Ascending aorta (tissue), 2 donors: Measurements from ENCODE around the gene NADSYN1. TPM values are rescaled to one million over a fixed set of nuclear protein-coding genes. Genes with fewer than 3 reads are reported as not detected.
A peak's percentile ranks its signal among the peaks of the same experiment; 100 is the strongest.

Source experiments
- DNase-seq, 2 donors: peaks; one replicate each; pipeline ENCODE4 v3.0.0-alpha.2; 2019; ENCODE audit warnings: low spot score in 2 of 2
- H3K27ac ChIP-seq, 2 donors: fragments of 200-600 bp; sonication (generic); one replicate each; pipeline ENCODE4 v1.5.1; 2016 to 2017; ENCODE audit warnings: mild to moderate bottlenecking in 1 of 2
- H3K27me3 ChIP-seq: fragments of 200-600 bp; sonication (generic); one replicate; pipeline ENCODE4 v1.5.1; 2017
- H3K36me3 ChIP-seq, 2 donors: fragments of 200-600 bp; sonication (generic); one replicate each; pipeline ENCODE4 v1.5.1; 2016
- H3K4me1 ChIP-seq, 2 donors: fragments of 200-600 bp; sonication (generic); one replicate each; pipeline ENCODE4 v1.5.1; 2016 to 2017; ENCODE audit warnings: mild to moderate bottlenecking in 1 of 2
- H3K4me3 ChIP-seq, 2 donors: fragments of 200-600 bp; sonication (generic); one replicate each; pipeline ENCODE4 v1.5.1; 2016 to 2017; ENCODE audit warnings: mild to moderate bottlenecking in 1 of 2
- H3K9me3 ChIP-seq, 2 donors: fragments of 200-600 bp; sonication (generic); one replicate each; pipeline ENCODE4 v1.5.1; 2016
- intact Hi-C: fragments of 100-400 bp; cut with DNase I; formaldehyde crosslinking; loops from one replicate; pipeline ENCODE4 v1.15.1; 2023
- total RNA-seq: library from RNA; depleted of rRNA; stranded (reverse); fragments of >200 nt; gene quantifications from one replicate; pipeline ENCODE4 v1.1.0, GENCODE V29; 2016
- TF ChIP-seq, protein P1 (sequence below), 3 experiments: fragments of 200-600 bp in 2 of 3; fragments of 450-650 bp in 1 of 3; sonication (generic) in 2 of 3; IDR thresholded peaks; one replicate each; pipeline ENCODE4 v1.5.1; 2016 to 2019; ENCODE audit warnings: antibody characterized with exemption in 3 of 3, mild to moderate bottlenecking in 1 of 3, moderate library complexity in 1 of 3

The NADSYN1 gene
- total RNA-seq = 33.3 TPM

DNA sequence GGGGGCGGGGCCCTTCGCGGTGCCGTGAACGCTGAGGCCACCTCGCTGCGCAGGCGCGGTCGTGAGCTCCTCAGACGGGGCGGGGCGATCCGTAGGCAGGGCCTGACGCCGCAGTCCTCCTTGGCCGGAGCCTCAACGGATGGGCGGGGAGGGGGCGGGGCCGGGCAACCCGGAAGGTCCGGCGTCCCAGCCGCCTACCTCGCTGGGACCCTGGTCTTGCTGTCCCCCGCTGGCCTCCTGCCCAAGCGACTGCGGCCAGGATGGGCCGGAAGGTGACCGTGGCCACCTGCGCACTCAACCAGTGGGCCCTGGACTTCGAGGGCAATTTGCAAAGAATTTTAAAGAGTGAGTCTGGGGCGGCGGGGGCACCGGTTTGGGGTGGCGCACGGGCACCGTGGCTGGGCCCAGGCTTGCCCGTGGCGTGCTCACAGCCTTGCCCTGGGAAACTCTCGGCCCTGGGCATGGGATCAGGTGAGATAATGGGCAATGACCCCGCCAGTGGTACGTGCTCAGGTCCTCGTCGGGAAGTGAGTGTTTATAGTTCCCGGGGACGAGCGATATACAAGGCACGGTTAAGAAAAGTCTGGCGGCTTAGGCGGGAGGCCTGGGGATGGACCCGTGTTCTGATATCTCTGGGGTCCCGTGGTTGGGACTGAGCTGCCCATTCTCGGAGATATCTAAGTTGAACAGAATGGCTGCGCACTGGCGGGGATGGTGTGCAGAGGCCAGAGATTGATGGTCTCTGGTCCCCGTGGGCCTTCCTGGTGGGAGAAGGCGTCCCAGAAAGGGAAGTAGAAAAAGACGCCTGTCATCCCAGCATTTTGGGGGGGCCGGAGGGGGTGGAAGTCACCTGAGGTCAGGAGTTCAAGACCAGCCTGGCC is at the start of gene NADSYN1:
Gene NADSYN1, plus strand, starts transcription at position 167 of the 881 bp plus-strand sequence. Its CDS starts 94 bp downstream, at position 261.
- H3K27ac ChIP-seq = peak within 1 kb of the TSS; percentile 74 to 84
- peak within 1 kb of the TSS; percentile 68 to 86 for H3K4me3 ChIP-seq
- TF ChIP-seq, protein P1, sequence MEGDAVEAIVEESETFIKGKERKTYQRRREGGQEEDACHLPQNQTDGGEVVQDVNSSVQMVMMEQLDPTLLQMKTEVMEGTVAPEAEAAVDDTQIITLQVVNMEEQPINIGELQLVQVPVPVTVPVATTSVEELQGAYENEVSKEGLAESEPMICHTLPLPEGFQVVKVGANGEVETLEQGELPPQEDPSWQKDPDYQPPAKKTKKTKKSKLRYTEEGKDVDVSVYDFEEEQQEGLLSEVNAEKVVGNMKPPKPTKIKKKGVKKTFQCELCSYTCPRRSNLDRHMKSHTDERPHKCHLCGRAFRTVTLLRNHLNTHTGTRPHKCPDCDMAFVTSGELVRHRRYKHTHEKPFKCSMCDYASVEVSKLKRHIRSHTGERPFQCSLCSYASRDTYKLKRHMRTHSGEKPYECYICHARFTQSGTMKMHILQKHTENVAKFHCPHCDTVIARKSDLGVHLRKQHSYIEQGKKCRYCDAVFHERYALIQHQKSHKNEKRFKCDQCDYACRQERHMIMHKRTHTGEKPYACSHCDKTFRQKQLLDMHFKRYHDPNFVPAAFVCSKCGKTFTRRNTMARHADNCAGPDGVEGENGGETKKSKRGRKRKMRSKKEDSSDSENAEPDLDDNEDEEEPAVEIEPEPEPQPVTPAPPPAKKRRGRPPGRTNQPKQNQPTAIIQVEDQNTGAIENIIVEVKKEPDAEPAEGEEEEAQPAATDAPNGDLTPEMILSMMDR (IDR thresholded peaks at IDR 0.05) = no peak
- intact Hi-C loops = loop anchor here (10.0 kb wide), 2 partner anchors 482 to 772 kb away; partner anchors contain the start of gene INPPL1
- peaks cover 31 to 35% of the 10 kb centered on the region in 2 donors for H3K36me3 ChIP-seq
- H3K27me3 ChIP-seq = no peaks in the 10 kb centered on the region
- H3K9me3 ChIP-seq = no peaks in the 10 kb centered on the region
- peak; percentile 83 to 97 for DNase-seq
- H3K4me1 ChIP-seq = peaks cover 3 to 23% of the 10 kb centered on the region in 2 donors

DNA sequence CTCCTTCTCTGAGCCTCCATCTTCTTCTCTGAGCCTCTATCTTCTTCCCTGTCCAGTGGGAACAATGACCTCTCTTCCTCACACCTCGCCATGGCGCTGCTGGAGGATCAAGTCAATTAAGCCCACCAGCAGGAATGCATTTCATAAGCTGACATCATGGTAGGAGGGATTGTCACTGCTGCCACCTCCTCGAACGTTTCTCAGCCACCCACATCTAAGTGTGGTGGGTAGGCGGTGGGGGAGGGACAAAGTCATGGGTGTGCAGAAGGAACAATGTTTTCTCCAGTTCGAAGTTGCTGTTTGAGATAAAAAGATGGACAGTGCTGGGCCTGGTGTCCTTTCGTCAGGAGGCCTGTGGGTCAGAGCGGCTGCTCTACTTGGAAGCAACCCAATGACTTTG is 48.8 kb upstream of the NADSYN1 start:
- intact Hi-C loops = no loop called here
- TF ChIP-seq, protein P1 (IDR thresholded peaks at IDR 0.05) = no peak
- no peaks in the 10 kb centered on the region for H3K36me3 ChIP-seq
- H3K27ac ChIP-seq = no peak overlapping the region
- DNase-seq = no peak
- H3K4me1 ChIP-seq = no peaks in the 10 kb centered on the region
- no peaks in the 10 kb centered on the region for H3K9me3 ChIP-seq
- no peaks in the 10 kb centered on the region for H3K27me3 ChIP-seq
- H3K4me3 ChIP-seq = no peak overlapping the region

DNA sequence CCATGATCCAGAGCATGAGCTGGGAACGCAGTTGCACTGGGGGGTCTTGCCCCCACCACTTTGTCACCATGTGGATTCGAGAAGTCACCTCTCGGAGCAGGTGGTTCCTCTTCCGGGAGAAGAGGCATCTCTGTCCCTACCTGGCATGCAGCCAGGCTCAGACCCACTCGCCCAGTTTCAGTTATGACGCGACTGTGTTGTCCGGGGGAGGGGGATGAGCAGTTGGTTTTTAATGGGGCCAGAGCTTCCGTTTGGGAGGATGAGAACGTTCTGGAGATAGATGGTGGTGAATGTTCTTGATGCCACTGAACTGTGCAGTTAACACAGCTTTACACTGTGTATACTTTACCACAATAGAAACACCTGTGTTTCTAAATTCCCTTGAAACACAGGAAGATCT is 46.3 kb upstream of the NADSYN1 start:
- no peak overlapping the region for H3K4me3 ChIP-seq
- no peaks in the 10 kb centered on the region for H3K4me1 ChIP-seq
- intact Hi-C loops = no loop called here
- no peaks in the 10 kb centered on the region for H3K36me3 ChIP-seq
- no peak for DNase-seq
- H3K9me3 ChIP-seq = no peaks in the 10 kb centered on the region
- H3K27me3 ChIP-seq = no peaks in the 10 kb centered on the region
- TF ChIP-seq, protein P1 (IDR thresholded peaks at IDR 0.05) = no peak
- H3K27ac ChIP-seq = no peak overlapping the region

DNA sequence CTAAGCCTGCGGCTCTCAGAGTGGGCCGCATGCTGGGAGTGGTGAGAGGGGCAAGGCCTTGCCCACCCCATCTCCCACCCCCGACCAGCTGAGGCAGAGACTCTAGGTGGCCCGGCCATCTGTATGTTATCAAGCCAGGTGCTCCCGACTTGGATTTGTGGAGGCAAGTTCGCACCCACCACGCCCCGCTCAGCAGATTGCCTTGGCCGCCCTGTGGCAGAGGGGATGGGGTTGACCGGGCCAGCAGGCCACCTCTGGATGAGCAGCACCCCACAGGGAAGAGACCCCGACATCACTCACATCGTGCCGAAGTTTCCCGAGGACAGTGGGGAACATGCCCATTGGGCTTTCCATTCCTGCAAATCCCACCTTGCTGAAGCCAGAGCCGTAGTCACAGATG is 45.6 kb upstream of the NADSYN1 start:
- H3K4me3 ChIP-seq = no peak overlapping the region
- H3K27ac ChIP-seq = no peak overlapping the region
- no peaks in the 10 kb centered on the region for H3K36me3 ChIP-seq
- H3K4me1 ChIP-seq = no peaks in the 10 kb centered on the region
- DNase-seq = no peak
- H3K27me3 ChIP-seq = no peaks in the 10 kb centered on the region
- no peaks in the 10 kb centered on the region for H3K9me3 ChIP-seq
- TF ChIP-seq, protein P1 (IDR thresholded peaks at IDR 0.05) = no peak
- intact Hi-C loops = no loop called here

DNA sequence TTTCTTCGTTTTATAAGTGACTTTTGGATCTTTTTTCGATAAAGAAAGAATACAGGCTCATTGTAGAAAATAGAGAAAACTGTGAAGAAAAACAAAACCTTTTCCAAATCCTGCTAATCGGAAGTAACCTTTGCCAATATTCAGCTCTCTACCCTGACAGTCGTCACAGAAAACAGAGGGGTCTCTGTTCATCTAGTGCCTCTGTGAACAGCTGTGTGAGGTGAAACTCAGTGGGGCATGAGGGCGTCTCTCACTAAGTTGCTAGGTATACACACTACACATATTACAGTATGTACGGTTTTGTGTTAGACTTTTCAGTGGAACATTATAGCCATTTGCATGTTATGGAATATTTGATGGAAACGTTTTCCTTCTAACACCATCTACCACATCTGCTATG is 44.2 kb upstream of the NADSYN1 start:
- Histone ChIP-seq H3K27ac (no peak overlapping the region), H3K36me3 (no peaks in the 10 kb centered on the region), H3K4me3 (no peak overlapping the region), H3K27me3 (no peaks in the 10 kb centered on the region), H3K9me3 (no peaks in the 10 kb centered on the region), H3K4me1 (no peaks in the 10 kb centered on the region)
- intact Hi-C loops = no loop called here
- no peak for DNase-seq
- TF ChIP-seq, protein P1 (IDR thresholded peaks at IDR 0.05) = no peak
